Uterus (tissue), 4 donors: ENCODE data around the gene ATP7A. TPM values are rescaled to one million over a fixed set of nuclear protein-coding genes. Genes with fewer than 3 reads are reported as not detected.

ENCODE experiments used
- DNase-seq, 2 donors: peaks; one replicate each; pipeline ENCODE4 v3.0.0-alpha.2; 2019 to 2020
- H3K27ac ChIP-seq, 2 donors: fragments of 200-600 bp; sonication (generic); 1 replicate in 1 of 2; 2 replicates in 1 of 2; pipeline ENCODE4 v1.5.1; 2016 to 2018
- H3K27me3 ChIP-seq, 2 donors: fragments of 200-600 bp; sonication (generic); one replicate each; pipeline ENCODE4 v1.5.1; 2018 to 2019; ENCODE audit warnings: control low read depth in 1 of 2
- H3K36me3 ChIP-seq, 2 donors: fragments of 200-600 bp; sonication (generic); one replicate each; pipeline ENCODE4 v1.5.1; 2019; ENCODE audit warnings: control low read depth in 1 of 2
- H3K4me1 ChIP-seq, 2 donors: fragments of 200-600 bp; sonication (generic); one replicate each; pipeline ENCODE4 v1.5.1; 2018 to 2019; ENCODE audit warnings: control low read depth in 1 of 2
- H3K4me3 ChIP-seq, 2 donors: fragments of 200-600 bp; sonication (generic); 1 replicate in 1 of 2; 2 replicates in 1 of 2; pipeline ENCODE4 v1.5.1; 2018 to 2019; ENCODE audit warnings: mild to moderate bottlenecking in 1 of 2
- H3K9me3 ChIP-seq, 2 donors: fragments of 200-600 bp; sonication (generic); one replicate each; pipeline ENCODE4 v1.5.1; 2019; ENCODE audit warnings: control low read depth in 1 of 2
- CTCF ChIP-seq, 4 experiments: fragments of 200-600 bp in 2 of 4; fragments of 450-650 bp in 2 of 4; sonication (generic) in 2 of 4; IDR thresholded peaks; one replicate each; pipeline ENCODE4 v1.5.1; 2016 to 2019; ENCODE audit warnings: antibody characterized with exemption in 4 of 4, mild to moderate bottlenecking in 2 of 4, moderate library complexity in 1 of 4
- POLR2A ChIP-seq, 2 donors: fragments of 450-650 bp; IDR thresholded peaks; one replicate each; pipeline ENCODE4 v1.6.1; 2016; ENCODE audit warnings: antibody characterized with exemption in 2 of 2, mild to moderate bottlenecking in 1 of 2, moderate library complexity in 1 of 2
- intact Hi-C: fragments of 100-400 bp; cut with DNase I; formaldehyde crosslinking; loops from one replicate; pipeline ENCODE4 v1.15.1; 2023; ENCODE audit warnings: low total_unique reads
- total RNA-seq, 4 donors: library from RNA; depleted of rRNA in 3 of 4; stranded (reverse); fragments of >200 nt in 3 of 4; gene quantifications; one replicate each; pipeline versions ENCODE4 v1.1.0 to v1.2.4, GENCODE V29; 2014 to 2023
- donor health status: DM: yes; HTN: yes; CAD: no.

Gene ATP7A
- total RNA-seq, 4 donors from 2014 or later = 4.9 to 26.5 (median 12.8) TPM

GRCh38 chrX:77977095-77977494 lies 66.6 kb downstream of the ATP7A start:
- no peaks in the 10 kb centered on the region for H3K36me3 ChIP-seq
- no peak overlapping the region for H3K4me3 ChIP-seq
- H3K9me3 ChIP-seq = no peaks in the 10 kb centered on the region
- H3K27me3 ChIP-seq = no peaks in the 10 kb centered on the region
- no peak for TF ChIP-seq CTCF (IDR thresholded peaks at IDR 0.05)
- TF ChIP-seq POLR2A (IDR thresholded peaks at IDR 0.05) = no peak
- no peak for DNase-seq
- no peak overlapping the region for H3K27ac ChIP-seq
- intact Hi-C loops = no loop called here
- no peaks in the 10 kb centered on the region for H3K4me1 ChIP-seq

- H3K36me3 ChIP-seq = no peaks in the 10 kb centered on the region
- no peaks in the 10 kb centered on the region for H3K9me3 ChIP-seq
- intact Hi-C loops = no loop called here
- no peak overlapping the region for H3K4me3 ChIP-seq
- H3K27me3 ChIP-seq = no peaks in the 10 kb centered on the region
- H3K4me1 ChIP-seq = no peaks in the 10 kb centered on the region
- TF ChIP-seq CTCF (IDR thresholded peaks at IDR 0.05) (no peak), POLR2A (IDR thresholded peaks at IDR 0.05) (no peak)
- DNase-seq = no peak
- H3K27ac ChIP-seq = no peak overlapping the region
Measured at GRCh38 chrX:77977518-77977917, 67.0 kb downstream of the ATP7A start.

- Histone ChIP-seq H3K4me3 (no peak overlapping the region), H3K36me3 (no peaks in the 10 kb centered on the region), H3K9me3 (no peaks in the 10 kb centered on the region), H3K4me1 (no peaks in the 10 kb centered on the region), H3K27ac (no peak overlapping the region), H3K27me3 (no peaks in the 10 kb centered on the region)
- no peak for TF ChIP-seq POLR2A (IDR thresholded peaks at IDR 0.05)
- no peak for TF ChIP-seq CTCF (IDR thresholded peaks at IDR 0.05)
- no peak for DNase-seq
- intact Hi-C loops = no loop called here
Measured at GRCh38 chrX:77979870-77980269, 69.4 kb downstream of the ATP7A start.

GRCh38 chrX:78011846-78012245 lies 101.4 kb downstream of the ATP7A start:
- TF ChIP-seq CTCF (IDR thresholded peaks at IDR 0.05) (no peak), POLR2A (IDR thresholded peaks at IDR 0.05) (no peak)
- intact Hi-C loops = no loop called here
- no peak overlapping the region for H3K4me3 ChIP-seq
- no peak for DNase-seq
- H3K9me3 ChIP-seq = no peaks in the 10 kb centered on the region
- no peak overlapping the region for H3K27ac ChIP-seq
- H3K36me3 ChIP-seq = no peaks in the 10 kb centered on the region
- no peaks in the 10 kb centered on the region for H3K4me1 ChIP-seq
- H3K27me3 ChIP-seq = no peaks in the 10 kb centered on the region

GRCh38 chrX:78019586-78020483 lies 109.3 kb downstream of the ATP7A start:
- no peaks in the 10 kb centered on the region for H3K27me3 ChIP-seq
- no peaks in the 10 kb centered on the region for H3K4me1 ChIP-seq
- no peak overlapping the region for H3K4me3 ChIP-seq
- TF ChIP-seq CTCF (IDR thresholded peaks at IDR 0.05) = no peak
- intact Hi-C loops = no loop called here
- DNase-seq = no peak
- H3K27ac ChIP-seq = no peak overlapping the region
- no peaks in the 10 kb centered on the region for H3K9me3 ChIP-seq
- no peaks in the 10 kb centered on the region for H3K36me3 ChIP-seq
